ENCODE measurements around the gene NOL4L.

The NOL4L gene

DNA sequence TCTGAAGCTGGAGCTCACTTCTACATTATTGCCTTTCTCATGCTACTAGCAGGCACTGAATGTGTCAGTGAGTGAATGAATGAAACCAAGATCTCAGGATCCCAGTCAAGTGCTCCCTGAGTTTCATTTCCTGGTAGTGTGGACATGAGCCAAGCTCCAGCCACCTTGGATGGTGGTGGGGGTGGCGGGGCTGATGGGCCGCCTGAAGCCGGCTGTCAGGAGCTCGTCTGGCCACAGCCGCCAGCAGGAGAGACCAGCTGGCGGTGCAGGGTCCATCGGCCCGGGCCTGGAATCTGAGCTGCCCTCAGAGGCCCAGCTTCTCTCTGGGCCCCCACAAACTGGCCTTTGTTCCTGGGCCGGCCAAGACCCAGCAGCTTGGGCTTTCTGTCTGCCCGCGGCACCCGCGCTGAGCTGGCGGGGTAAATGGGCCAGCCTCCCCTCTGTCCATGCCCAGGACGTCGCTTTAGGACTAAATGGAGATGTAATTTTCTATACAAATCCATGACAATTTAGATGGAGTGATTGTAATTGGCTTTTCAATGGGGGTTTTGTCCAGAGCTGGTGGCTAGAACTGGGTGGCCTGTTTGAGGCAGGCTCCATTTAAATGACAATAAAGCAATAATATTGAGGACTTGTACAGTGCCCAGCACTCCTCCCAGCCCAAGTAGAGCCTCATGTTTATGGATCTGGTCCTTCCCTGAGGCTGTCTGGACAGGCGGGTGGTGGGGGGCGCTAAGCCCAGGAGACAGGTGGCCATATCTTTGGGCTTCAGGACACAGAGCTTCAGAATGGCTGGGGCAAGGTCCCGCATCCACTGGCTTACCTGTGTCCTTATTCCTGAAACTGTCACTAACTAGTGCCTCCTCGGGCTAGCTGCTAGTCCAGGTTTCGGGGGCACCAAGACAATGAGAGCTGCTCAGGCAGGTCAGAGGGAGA, 43.5 kb downstream of the NOL4L start:
- DNase-seq (ENCODE audit: low spot score) = no peak

DNA sequence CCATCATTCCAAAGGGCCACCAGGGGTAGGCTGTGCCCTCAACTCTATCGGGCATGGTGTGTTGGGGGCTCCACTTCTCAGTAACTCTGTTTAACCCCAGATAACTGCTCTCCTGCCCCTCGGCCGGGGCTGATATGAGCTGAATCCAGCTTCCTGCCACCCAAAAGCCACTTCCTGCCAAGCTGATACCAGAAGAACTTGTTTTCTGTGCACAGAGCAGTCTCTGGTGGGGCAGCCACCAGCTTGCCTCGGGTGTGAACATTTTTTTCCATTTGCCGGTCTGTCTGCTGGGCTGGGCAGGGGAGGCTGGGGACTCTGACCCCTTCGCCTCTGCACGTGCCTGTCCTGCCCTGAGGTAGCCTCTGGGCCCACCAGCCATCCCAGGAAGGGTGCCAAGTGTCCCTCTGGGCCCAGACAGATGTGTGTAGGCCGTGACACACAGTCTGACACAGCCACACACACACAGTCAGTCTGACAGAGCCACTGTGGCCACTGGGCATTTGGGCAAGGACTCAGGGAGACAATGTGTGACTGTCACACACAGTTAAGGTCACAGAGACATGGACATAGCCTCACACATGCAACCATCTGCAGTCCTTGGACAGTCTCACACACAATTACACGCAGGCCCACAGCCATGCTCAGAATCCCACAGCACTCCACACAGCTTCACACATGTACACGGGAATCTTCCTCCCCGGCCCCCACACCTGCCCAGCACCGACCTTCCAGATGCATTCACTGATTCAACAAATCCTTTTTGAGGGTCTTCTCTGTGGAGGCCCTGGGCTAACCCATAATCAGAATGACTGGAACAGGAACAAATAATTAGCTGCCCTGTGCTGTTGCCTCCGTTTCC, 45.1 kb downstream of the NOL4L start:
- DNase-seq (ENCODE audit: low spot score) = no peak

DNA sequence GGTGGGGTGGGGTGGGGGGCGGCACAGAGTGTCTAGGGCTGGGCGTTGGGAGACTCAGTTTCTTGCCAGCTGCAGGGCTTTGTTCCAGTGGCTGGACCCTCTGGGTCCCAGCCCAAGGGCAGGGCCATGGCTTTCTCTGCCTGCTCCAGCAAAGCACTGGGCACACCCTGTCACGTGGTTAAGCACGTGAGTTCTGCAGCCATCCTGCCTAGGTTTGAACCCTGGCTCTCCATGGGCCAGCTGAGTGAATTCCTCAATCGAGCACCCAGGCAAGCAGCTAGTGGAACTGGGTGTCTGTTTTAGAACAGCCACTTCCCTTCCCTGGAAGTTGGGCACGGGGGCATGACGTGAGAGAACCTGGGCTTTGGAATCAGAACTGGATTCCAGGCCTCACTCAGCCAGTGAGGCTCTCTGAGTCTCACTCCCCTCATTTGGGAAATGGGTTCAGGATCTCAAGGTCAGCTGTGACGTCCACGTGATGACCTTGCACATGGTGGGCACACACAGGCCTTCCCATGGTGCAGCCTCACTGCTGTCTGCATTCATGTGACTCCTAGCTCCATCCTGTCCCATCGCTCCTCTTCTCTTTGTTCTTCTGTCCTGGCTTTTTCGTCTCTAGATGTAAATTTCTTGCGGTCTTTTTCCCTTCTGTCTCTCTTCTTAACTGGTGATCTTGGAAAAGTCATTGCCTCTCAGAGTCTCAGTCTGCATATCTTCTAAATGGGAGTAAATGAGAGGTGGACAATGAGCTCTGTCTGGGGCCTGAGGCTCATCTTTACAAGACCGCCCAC, 45.9 kb downstream of the NOL4L start:
- DNase-seq (ENCODE audit: low spot score) = no peak

GRCh38 chr20:32538526-32538939, 46.6 kb downstream of the NOL4L start:
- no peak for DNase-seq (ENCODE audit: low spot score)

GRCh38 chr20:32537657-32538525, 47.2 kb downstream of the NOL4L start:
- peak; percentile 56 for DNase-seq (ENCODE audit: low spot score)

DNA sequence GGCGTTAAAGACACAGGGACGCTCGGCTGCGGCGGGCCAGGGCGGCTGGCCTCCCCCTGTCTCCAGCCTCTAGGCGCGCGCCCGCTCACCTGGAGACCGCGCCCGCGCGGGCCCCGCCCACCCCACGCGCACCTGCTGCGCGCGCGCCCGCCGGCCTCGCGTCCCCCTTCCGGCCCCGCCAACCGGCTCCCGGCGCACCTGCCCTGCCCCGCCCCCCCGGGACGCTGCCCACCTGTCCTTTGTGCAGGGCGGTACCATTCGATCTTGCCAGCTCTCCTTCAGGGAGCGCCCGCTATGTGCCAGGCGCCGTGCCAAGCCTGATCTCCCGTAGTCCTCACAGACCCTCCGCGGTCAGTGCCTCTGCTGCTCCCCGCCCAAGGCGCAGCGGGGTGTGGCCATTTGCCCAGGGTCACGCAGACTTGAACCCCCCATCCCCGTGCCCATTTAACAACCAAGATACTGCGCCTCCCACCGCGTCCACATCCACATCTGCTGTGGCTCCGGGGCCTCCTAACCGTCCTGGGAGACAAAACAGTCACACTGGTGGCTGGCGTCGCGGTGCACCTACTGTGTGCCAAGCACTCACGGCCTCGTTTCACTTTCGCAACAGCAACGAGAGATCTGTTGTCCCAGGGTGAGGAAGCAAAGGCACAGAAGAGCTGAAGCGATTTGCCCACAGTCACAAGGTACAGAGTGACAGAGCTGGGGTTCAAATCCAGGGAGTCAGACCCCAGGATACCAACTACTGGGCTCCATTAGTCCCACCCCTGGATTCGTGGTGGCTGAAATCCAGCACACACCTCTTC, 48.1 kb downstream of the NOL4L start:
- no peak for DNase-seq (ENCODE audit: low spot score)

DNA sequence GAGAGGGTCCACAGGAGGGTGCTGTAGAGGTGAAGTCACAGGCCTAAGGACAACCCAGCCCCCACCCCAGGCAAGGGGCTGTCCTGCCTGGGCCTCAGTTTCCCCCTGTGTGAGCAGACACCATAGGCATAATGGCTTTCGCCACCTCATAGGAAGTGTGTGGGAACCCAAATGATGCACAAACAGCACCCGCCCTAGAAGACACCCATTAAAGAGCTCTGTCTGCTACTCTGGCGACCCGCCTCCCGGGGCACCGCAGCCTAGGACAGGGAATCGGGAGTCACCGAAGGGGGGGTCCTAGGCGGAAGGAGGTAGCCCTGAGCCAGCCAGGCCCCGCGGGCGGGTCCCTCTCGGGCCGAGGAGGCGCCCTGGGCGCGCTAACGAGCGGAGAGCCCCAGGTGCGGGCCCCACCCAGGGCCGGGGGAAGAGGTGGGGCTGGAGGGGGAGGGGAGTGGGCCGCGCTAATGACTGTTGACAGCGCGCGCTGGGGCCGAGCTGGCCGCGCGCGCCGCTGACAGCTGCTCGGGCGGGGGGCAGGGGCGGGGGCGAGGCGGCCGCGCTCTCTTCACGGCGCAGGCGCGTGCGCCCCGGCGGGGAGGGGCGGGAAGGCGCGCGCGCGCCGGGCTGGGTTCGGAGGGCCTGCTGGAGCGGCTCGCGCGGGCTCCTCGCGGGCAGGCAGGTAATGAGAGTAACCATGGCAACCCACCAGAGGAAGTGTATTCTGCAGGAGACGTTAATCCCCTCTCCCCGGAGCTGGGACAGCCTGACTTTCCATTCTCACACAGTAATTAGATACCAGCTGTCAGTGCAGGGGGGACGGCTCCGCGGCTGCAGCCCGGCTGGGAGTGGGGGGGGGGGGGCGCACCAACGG, 48.9 kb downstream of the NOL4L start:
- DNase-seq (ENCODE audit: low spot score) = peak; percentile 90

- peak; percentile 52 for DNase-seq (ENCODE audit: low spot score)
Observed at GRCh38 chr20:32535316-32535952, 49.7 kb downstream of the NOL4L start.

- no peak for DNase-seq (ENCODE audit: low spot score)
Observed at GRCh38 chr20:32534661-32535240, 50.4 kb downstream of the NOL4L start.

DNA sequence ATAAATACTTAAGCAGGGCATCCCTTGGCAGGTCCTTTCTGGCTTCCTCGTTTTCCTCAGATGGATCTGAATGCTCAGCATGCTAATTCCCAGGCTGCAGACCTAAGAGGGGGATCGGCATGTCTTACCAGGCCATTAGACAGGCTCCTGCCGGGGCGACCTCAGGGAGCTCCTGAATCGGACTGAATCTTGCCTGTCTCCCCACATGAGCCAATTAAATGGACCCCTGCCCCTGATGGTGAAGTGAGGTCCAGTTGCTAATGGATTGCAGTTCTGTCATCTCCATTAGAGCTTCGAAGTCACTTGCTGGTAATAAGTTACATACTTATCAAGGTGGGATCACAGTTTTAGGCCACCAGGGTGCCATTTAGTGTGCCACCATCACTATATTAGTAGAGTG, 51.4 kb downstream of the NOL4L start:
- DNase-seq (ENCODE audit: low spot score) = no peak

DNA sequence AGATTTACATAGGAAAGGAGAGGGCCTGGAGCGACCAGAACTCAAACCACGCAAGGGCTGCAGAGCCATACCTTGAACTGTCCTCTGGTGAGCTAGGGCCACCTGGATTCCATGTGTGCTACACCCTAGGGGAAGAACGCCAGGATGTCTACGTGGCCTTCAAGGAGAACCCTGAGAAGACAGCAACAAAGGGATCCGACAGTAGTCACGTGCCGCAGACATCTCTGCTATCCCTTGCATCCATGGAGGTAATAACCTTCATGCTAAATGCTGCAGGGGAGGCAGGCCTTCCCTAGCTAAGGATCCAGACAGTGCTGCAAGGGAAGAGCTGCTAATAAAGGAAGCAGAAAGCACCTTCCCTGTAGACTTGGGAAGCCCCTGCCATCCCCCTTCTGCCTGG, 52.9 kb downstream of the NOL4L start:
- DNase-seq (ENCODE audit: low spot score) = no peak

DNA sequence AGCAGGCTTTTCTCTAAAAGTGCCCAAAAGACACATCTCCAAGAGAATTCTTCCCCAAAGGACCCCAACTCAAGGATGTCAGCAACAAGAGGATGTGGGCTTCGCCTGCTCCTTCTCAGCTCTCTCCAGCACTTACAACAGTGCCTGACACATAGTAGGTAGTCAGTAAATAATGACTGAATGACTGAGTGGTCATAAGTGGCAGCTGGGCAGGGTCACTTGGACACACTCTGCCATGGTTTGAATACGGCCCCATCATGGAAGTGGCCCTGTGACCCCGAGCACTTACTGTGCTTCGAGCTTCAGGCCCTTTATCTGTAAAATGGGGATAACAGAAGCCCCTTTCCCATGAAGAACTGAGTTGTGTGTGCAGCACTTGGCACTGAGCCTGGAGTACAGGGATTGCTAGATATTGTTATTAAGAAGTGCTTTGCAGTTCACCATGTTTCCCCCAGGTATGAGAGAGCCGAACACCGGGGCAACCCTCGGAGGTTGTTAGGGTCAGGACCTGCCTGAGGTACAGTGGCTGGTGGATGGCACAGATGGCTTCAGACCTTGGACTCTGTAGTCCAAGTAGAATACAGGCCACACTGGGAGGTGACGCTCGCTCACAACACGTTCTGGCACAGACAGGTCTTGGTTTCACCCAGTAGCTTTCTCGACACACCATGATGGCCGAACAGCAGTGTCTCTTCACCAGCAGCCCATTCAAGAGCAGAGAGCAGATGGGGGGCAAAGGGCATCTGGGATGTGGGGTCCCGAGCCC, 56.0 kb downstream of the NOL4L start:
- DNase-seq (ENCODE audit: low spot score) = no peak

GRCh38 chr20:32528171-32528891, 56.8 kb downstream of the NOL4L start:
- DNase-seq (ENCODE audit: low spot score) = no peak

DNA sequence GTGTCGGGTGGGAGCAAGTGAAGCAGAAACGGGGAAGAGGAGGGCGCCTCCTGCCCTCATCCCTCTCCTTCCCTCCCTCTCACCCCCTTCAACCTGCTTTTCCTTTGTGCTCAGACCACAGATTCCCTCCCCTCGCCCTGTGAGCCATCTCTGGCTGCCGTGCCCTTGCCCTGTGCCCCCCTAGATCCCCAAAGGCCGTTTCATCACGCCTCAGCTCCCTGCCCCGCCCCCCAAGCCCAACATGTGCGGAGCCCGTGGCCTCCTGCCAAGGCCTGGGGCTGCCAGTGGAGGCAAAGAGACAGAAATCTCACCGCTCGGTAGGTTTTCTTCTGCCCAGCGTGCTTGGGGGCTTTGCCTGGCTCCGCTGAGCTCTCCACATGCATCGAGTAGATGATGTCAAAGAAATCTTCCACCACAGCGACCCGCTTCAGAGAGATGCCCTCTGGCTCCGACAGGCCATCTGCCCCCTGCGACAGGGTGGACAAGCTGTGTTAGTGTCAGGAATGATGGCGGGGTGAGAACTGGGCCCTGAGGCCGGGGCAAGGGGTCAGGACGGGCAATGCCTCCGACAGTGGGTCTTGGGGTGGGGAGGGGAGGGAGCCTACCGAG, 57.6 kb downstream of the NOL4L start:
- DNase-seq (ENCODE audit: low spot score) = no peak

GRCh38 chr20:32527052-32527446, 58.1 kb downstream of the NOL4L start:
- DNase-seq (ENCODE audit: low spot score) = no peak

DNA sequence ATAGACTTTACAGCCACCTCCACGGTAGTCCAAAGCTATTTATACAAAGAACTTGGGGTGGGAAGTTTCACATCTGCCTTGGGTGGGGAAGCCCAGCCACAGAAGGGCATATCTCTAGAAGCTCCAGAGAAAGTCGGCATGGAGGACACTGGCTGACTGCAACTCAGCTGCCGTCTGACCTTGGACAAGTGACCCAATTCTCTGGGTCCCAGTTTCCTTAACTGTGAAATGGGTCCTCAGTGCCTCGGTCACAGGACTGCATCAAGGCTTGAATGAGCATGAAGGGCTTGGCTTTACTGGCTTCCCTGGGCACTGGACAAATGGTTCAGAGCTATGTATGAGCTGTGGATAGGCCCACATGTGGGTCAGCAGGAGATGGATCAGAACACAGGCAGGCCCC, 58.6 kb downstream of the NOL4L start:
- DNase-seq (ENCODE audit: low spot score) = no peak
